Natural killer cell (primary cell): ENCODE data around the gene SCMH1. TPM values are rescaled to one million over a fixed set of nuclear protein-coding genes. Genes with fewer than 3 reads are reported as not detected.

Source experiments
- ATAC-seq, 3 donors: fragments of 150-1000 bp in 2 of 3; fragments of 200-7000 bp in 1 of 3; cut with Tn5 transposase; 1 replicate in 1 of 3; 2 replicates in 2 of 3; pipeline ENCODE4 v1.10.0; 2021; ENCODE audit warnings: mild to moderate bottlenecking in 2 of 3, moderate library complexity in 2 of 3
- DNase-seq, 2 donors: peaks; one replicate each; pipeline versions ENCODE4 v3.0.0 to v3.0.0-alpha.2; 2013 to 2021; ENCODE audit warnings: mixed read lengths in 1 of 2
- H3K27ac ChIP-seq: one replicate; pipeline ENCODE4 v1.5.1; 2013; ENCODE audit warnings: mild to moderate bottlenecking, low read length
- H3K27me3 ChIP-seq: one replicate; pipeline ENCODE4 v1.6.1; 2013; ENCODE audit warnings: low read length; ENCODE audit not compliant: control insufficient read depth, insufficient read depth
- H3K36me3 ChIP-seq: one replicate; pipeline ENCODE4 v1.6.1; 2013; ENCODE audit warnings: low read length; ENCODE audit not compliant: control insufficient read depth, insufficient read depth
- H3K4me1 ChIP-seq: one replicate; pipeline ENCODE4 v1.6.1; 2013; ENCODE audit warnings: low read length; ENCODE audit not compliant: control insufficient read depth, insufficient read depth
- H3K4me3 ChIP-seq: one replicate; pipeline ENCODE4 v1.5.1; 2013; ENCODE audit warnings: low read length
- H3K9me3 ChIP-seq: one replicate; pipeline ENCODE4 v1.6.1; 2013; ENCODE audit warnings: low read length; ENCODE audit not compliant: control insufficient read depth, insufficient read depth
- H3K27ac Mint-ChIP-seq, 2 donors: one replicate each; pipeline ENCODE4 v1.8.0; 2022; ENCODE audit warnings: mild to moderate bottlenecking in 2 of 2, mixed read lengths in 2 of 2, moderate library complexity in 1 of 2
- H3K27me3 Mint-ChIP-seq, 2 donors: one replicate each; pipeline ENCODE4 v1.8.0; 2022; ENCODE audit warnings: low read depth in 2 of 2, mixed read lengths in 2 of 2
- H3K36me3 Mint-ChIP-seq: one replicate; pipeline ENCODE4 v1.8.0; 2022; ENCODE audit warnings: mixed read lengths
- H3K4me1 Mint-ChIP-seq, 2 donors: one replicate each; pipeline ENCODE4 v1.8.0; 2022; ENCODE audit warnings: mixed read lengths in 2 of 2
- H3K4me3 Mint-ChIP-seq: one replicate; pipeline ENCODE4 v1.8.0; 2022; ENCODE audit warnings: mild to moderate bottlenecking, moderate library complexity, mixed read lengths
- H3K9me3 Mint-ChIP-seq, 2 donors: one replicate each; pipeline ENCODE4 v1.8.0; 2022; ENCODE audit warnings: mixed read lengths in 2 of 2
- WGBS: methylation state at CpG from one replicate; pipeline ENCODE4 v1.1.7; 2013; ENCODE audit warnings: missing lambda C conversion rate; ENCODE audit not compliant: insufficient coverage; 5-methylcytosine and 5-hydroxymethylcytosine counted together
- intact Hi-C: fragments of 100-400 bp; cut with micrococcal nuclease; formaldehyde crosslinking; loops from one replicate; pipeline ENCODE4 v1.14.2; 2022
- total RNA-seq, 4 donors: library from RNA; stranded (reverse); fragments of 120-200 nt in 1 of 4; gene quantifications; one replicate each; pipeline versions ENCODE4 v1.2.3 to v1.2.4, GENCODE V29; 2013 to 2022
- TF ChIP-seq, protein P1 (sequence below): fragments of 200-600 bp; IDR thresholded peaks from one replicate; pipeline ENCODE4 v1.8.0; 2022; ENCODE audit warnings: antibody characterized with exemption

The SCMH1 gene
- total RNA-seq, 3 donors from 2014 or later (not counting 1 experiment from before 2014, with no cell fraction given), result 8.3 to 10.2 (median 9.1) TPM

- no peaks in the 10 kb centered on the region for H3K9me3 Mint-ChIP-seq
- Histone ChIP-seq H3K9me3 (no peaks in the 10 kb centered on the region), H3K36me3 (no peaks in the 10 kb centered on the region), H3K4me1 (no peaks in the 10 kb centered on the region), H3K27me3 (no peaks in the 10 kb centered on the region), H3K27ac (no peak overlapping the region), H3K4me3 (no peak overlapping the region)
- no peak overlapping the region for H3K27ac Mint-ChIP-seq
- 95% methylated on average over 4 of the region's 4 CpGs for WGBS
- H3K4me1 Mint-ChIP-seq, result no peaks in the 10 kb centered on the region
- TF ChIP-seq, protein P1, sequence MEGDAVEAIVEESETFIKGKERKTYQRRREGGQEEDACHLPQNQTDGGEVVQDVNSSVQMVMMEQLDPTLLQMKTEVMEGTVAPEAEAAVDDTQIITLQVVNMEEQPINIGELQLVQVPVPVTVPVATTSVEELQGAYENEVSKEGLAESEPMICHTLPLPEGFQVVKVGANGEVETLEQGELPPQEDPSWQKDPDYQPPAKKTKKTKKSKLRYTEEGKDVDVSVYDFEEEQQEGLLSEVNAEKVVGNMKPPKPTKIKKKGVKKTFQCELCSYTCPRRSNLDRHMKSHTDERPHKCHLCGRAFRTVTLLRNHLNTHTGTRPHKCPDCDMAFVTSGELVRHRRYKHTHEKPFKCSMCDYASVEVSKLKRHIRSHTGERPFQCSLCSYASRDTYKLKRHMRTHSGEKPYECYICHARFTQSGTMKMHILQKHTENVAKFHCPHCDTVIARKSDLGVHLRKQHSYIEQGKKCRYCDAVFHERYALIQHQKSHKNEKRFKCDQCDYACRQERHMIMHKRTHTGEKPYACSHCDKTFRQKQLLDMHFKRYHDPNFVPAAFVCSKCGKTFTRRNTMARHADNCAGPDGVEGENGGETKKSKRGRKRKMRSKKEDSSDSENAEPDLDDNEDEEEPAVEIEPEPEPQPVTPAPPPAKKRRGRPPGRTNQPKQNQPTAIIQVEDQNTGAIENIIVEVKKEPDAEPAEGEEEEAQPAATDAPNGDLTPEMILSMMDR, result no peak
- H3K4me3 Mint-ChIP-seq, result no peak overlapping the region
- ATAC-seq (no peak), DNase-seq (no peak)
- intact Hi-C loops, result no loop called here
- H3K27me3 Mint-ChIP-seq, result no peaks in the 10 kb centered on the region
- H3K36me3 Mint-ChIP-seq, result no peaks in the 10 kb centered on the region
These were observed 141.9 kb downstream of the SCMH1 start for GRCh38 chr1:41100170-41100569.

- Histone ChIP-seq H3K4me1 (no peaks in the 10 kb centered on the region), H3K27ac (no peak overlapping the region), H3K9me3 (no peaks in the 10 kb centered on the region), H3K36me3 (no peaks in the 10 kb centered on the region), H3K4me3 (no peak overlapping the region), H3K27me3 (no peaks in the 10 kb centered on the region)
- Mint-ChIP-seq H3K27me3 (no peaks in the 10 kb centered on the region), H3K27ac (no peak overlapping the region), H3K4me3 (no peak overlapping the region), H3K4me1 (no peaks in the 10 kb centered on the region), H3K9me3 (no peaks in the 10 kb centered on the region), H3K36me3 (no peaks in the 10 kb centered on the region)
- TF ChIP-seq, protein P1, result no peak
- ATAC-seq (no peak), DNase-seq (no peak)
- 97% methylated on average over 3 of the region's 5 CpGs for WGBS
- intact Hi-C loops, result no loop called here
These were observed 143.2 kb downstream of the SCMH1 start for GRCh38 chr1:41098730-41099460.

GRCh38 chr1:41097105-41097504, 145.0 kb downstream of the SCMH1 start:
- DNase-seq (no peak), ATAC-seq (no peak)
- Histone ChIP-seq H3K4me3 (no peak overlapping the region), H3K4me1 (no peaks in the 10 kb centered on the region), H3K27ac (no peak overlapping the region), H3K27me3 (no peaks in the 10 kb centered on the region), H3K9me3 (no peaks in the 10 kb centered on the region), H3K36me3 (no peaks in the 10 kb centered on the region)
- intact Hi-C loops, result no loop called here
- H3K36me3 Mint-ChIP-seq, result no peaks in the 10 kb centered on the region
- H3K27ac Mint-ChIP-seq, result no peak overlapping the region
- H3K9me3 Mint-ChIP-seq, result no peaks in the 10 kb centered on the region
- H3K4me1 Mint-ChIP-seq, result no peaks in the 10 kb centered on the region
- no peak overlapping the region for H3K4me3 Mint-ChIP-seq
- 88% methylated on average over 4 of the region's 4 CpGs for WGBS
- TF ChIP-seq, protein P1, result no peak
- H3K27me3 Mint-ChIP-seq, result no peaks in the 10 kb centered on the region

DNA sequence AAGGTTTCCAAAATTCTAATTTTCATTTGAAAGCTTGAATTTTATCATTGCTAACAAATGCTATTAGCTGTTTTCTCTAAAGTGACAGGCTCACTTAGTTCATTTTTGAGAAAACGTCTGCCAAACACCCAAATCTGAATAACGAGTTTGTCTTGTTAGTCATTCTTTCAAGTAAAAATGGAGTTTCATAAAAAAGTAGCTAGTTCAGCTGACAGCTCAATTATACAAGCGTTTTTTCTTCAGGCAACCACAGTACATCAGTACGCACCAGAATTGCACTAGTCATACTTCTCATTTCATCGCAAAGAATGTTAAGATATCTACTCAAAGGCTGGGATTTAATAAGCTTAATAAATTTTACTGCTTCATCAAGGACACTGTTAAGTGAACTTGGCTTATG, 148.3 kb downstream of the SCMH1 start:
- DNase-seq (no peak), ATAC-seq (no peak)
- no peaks in the 10 kb centered on the region for H3K4me1 Mint-ChIP-seq
- no peaks in the 10 kb centered on the region for H3K9me3 Mint-ChIP-seq
- H3K36me3 Mint-ChIP-seq, result no peaks in the 10 kb centered on the region
- Histone ChIP-seq H3K27ac (no peak overlapping the region), H3K36me3 (no peaks in the 10 kb centered on the region), H3K9me3 (no peaks in the 10 kb centered on the region), H3K4me3 (no peak overlapping the region), H3K27me3 (no peaks in the 10 kb centered on the region), H3K4me1 (no peaks in the 10 kb centered on the region)
- intact Hi-C loops, result no loop called here
- H3K4me3 Mint-ChIP-seq, result no peak overlapping the region
- H3K27me3 Mint-ChIP-seq, result no peaks in the 10 kb centered on the region
- no peak overlapping the region for H3K27ac Mint-ChIP-seq
- 74% methylated on average over 5 of the region's 5 CpGs for WGBS
- TF ChIP-seq, protein P1, result no peak
